ENCODE data around the gene RALGPS1.
"Not testable (repeated sequence)": the region's sequence is repeated elsewhere in the genome, so short reads cannot be mapped to it uniquely, and the experiment has no call there.

Gene RALGPS1

DNA sequence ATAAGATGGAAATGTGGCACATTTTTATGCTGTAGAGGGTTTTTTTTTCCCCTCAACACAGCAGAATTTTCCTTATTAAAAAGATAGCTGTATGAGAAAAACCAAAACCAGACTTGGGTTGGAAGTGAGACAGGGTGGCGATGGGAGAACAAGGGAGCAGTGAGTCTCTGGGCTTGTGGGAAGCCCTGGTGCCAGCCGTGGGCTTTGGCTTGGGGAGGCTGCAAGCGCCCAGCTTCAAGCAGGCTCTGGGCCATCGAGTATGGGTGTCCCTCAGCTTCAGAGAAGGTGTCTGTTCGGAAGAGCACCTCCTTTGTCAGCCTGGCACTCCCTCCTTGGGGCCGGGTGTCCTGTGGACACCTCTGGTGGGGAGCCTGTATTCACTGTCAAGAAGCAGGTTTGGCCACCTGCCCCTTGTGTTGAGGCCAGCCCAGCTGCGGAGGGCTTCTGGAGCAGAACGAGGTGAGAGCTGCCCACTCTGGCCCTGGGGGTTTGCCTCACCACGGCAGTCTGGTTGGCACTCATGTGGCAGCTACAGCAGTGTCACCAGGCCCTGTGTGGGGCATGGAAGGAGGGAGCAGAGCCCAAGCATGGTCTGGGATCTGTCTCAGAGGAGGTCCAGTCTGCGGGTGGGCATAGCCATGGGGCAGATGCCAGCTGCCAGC is 245.5 kb downstream of the RALGPS1 start:
- DNase-seq: no peak

DNA sequence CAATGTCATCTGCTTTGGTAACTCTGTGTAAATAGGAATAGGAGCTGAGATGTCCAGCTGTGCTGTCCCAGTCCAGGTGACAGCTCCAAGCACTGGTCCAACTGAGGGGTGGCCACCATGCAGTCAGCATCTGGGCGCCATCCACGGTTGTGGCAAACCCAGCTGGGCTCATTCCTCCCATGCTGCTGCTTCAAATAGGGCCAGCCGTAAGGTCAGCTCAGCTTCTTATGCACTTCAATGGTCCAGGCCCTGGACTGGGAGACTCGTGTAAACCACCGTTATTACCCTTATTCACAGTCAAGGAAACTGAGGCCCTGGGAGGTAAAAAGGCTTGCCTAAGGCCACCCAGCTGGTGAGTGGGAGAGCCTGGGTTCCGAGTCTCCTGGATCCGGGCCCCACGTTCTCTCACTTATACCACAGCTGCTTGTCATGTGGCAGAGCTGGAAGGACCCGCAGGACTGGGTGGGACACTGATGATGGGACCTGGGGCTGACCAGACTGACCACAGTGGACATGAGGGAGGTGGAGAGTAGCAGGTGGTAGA is 246.6 kb downstream of the RALGPS1 start:
- no peak for DNase-seq

DNA sequence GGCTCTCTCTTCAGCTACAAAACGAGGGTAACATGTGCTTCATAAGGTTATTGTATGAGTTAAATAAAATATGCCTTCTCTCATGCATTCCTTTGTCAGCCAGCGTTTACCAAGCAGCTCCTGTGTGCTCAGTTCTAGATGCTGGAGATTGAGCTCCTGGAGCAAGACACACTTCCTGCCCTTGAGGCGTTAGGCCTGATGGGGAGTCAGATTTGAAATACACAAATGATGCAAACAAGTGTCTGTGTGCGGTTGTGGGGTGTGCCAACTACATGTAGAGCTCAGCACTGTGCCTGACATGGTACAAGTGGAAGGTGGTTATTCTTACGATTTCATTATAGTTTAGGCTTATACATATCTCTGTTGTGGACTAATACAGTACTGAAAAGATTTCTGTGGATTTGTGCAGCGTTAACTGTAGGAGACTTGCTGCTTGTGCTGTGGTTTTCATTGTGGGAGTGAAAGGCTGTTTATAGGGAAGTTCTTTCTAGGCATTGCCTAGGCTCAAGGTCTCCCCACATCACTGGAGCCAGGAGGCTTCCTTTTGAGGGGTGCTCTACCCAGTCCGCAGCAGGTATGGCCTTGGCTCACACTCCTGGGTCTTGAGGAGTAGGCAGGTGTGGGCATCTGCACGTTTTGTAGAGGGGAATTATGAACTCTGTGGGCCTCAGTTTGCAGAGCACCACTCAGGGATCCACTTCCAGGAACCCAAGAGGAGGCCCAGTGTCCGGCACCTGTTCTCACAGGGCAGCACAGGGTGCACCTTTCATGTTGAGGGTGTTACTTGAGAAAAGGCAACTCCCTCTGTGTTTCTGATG is 247.7 kb downstream of the RALGPS1 start:
- no peak for DNase-seq

DNA sequence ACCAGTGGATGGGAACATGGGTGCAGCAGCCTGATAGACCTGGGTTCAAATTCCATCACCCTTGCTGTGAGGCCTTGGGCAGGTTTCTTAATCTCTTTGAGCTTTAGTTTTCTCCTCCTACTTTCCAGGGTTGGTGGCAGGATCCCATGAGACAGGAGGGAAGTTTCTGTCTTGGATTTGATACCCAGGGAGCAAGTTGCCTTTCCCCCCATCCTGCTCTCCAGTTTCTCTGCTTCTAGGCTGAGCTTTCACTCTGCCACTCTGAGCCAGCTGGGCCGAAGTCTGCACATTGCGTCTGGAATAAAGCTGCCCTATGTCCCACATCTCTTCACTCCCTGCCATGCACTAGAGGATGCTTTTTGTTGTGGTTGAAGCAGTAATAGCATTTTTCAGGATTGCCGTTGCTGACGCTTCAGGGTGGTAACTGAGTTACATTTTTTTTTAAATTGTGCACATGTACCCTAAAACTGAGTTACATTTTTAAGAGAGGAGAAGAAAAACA is 248.3 kb downstream of the RALGPS1 start:
- DNase-seq: no peak

DNA sequence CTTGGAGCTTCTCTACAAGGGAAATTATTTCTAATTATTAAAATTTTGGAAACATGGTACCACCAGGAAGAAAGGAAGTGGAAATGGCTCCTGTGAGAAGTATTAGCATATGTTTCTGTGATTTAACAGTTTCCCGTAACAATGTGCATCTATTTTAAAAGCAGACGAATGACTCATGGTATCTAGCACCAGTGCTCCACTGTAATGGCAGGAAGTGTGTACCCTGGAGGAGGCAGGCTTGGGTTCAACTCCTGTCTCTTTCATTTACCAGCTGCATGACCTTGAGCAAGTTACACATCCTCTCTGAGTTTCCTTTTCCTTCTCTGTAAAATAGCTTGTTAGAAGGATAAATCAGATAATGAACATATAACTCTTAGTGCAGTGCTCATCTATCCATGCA is 248.8 kb downstream of the RALGPS1 start:
- DNase-seq: no peak

DNA sequence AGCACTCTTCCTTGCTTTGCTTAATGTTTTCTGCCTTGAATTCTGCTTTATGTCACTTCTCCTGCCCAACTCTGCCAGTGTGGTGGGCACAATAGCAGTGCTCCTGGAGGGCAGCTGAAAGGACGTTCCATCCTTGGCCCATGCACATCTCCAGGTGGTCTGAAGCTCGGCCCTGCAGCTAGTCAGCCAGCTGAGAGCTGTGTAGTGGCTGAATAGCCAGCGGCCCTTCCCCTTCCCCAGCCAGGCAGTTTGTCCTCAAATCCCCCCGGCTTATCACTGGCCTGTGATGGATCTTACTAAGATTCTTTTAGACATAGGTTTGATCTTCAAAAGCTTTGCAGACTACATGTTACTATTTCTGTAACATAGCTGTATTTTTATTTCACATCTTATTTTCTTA is 250.5 kb downstream of the RALGPS1 start:
- DNase-seq: no peak

DNA sequence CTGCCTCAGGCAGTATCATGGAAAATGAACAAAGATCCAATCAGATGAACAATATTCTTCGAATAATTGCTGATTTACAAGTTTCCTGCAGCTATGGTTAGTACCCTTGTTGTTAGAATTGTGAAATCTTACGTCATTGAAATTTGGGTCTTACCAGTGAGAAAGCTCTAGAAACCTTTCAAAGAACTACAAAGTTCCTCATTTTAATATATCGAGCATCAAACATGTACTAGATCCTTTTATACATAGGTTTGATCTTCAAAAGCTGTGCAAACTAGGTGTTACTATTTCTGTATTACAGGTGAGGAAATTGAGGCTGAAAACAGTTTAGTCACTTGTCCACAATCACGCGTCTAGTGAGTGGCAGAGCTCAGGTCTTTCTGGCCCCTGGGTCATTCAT is 251.5 kb downstream of the RALGPS1 start:
- DNase-seq: no peak

DNA sequence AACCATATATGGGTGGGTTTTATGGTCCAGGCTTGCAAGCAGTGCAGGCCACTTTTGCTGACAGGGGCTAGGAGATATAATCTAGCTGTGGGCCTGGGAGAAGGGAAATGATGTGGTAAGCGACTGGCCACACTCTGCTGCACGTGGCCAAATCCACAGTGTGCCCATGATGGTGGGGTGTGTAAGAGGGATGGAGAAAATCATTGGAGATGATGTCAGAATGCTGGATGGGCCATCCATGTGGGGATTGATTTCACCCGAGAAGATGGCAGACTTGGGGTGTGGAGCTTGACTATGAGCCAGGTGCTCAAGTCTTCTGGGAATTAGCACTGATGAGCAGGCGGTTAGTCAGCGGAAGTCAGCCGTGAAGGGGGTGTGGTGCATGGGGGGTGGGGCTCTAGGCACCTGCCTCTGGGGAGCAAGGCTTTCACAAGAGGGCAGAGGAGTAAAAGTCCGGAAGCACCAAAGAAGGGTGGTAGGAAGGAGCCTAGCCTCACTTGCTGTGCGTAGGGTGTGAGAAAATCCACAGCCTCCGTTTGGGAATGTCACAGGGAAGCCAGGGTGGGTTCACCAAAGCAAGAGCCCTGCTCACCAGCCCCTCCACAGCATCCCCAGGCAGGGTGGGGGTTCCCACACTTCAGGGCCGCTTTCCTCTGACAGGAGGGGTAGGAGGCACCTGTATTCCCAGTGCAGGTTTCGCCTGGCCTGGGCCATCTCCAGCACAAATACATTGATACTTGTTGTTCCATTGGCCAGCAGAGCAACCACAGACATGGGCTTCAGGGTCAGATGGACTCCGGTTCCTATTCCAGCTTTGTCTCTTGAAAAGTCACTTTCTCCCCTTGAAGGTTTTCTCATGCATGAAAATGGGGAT is 252.3 kb downstream of the RALGPS1 start:
- no peak for DNase-seq

DNA sequence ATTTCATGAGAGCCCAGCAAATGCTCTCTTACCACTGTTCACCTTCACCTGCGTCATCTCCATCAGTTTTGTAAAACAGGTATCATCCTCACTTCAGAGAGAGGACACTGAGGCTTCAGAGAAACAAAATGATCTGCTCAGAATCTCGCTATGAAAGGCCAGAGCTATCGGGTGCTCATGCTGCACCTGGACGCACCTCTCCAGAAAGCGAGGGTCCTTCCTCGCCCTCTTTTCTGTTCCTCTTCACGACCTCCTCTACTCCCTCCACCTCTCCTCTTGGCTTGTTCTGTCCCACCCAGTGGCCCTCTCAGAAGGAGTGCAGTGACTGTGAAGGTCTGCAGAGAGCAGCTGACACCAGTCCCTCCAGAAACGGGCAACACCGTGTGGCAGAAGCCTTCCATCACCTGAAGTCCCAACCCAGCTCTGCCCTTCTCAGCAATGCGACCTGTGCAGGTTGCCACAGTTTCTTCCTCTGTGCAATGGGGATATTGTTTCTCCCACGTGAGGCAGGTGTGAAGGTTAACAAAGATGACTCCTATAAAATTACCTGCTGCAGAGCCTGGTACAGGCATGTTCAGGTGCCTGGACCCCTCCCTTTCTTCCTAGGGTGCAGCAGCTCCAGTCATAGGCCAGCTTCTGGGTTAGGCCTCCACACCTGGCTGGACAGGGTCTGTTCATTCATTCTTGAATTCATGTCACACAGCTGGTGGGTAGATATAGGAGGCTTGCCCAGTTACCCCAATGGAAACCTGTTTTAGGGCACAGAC is 253.2 kb downstream of the RALGPS1 start:
- no peak for DNase-seq

DNA sequence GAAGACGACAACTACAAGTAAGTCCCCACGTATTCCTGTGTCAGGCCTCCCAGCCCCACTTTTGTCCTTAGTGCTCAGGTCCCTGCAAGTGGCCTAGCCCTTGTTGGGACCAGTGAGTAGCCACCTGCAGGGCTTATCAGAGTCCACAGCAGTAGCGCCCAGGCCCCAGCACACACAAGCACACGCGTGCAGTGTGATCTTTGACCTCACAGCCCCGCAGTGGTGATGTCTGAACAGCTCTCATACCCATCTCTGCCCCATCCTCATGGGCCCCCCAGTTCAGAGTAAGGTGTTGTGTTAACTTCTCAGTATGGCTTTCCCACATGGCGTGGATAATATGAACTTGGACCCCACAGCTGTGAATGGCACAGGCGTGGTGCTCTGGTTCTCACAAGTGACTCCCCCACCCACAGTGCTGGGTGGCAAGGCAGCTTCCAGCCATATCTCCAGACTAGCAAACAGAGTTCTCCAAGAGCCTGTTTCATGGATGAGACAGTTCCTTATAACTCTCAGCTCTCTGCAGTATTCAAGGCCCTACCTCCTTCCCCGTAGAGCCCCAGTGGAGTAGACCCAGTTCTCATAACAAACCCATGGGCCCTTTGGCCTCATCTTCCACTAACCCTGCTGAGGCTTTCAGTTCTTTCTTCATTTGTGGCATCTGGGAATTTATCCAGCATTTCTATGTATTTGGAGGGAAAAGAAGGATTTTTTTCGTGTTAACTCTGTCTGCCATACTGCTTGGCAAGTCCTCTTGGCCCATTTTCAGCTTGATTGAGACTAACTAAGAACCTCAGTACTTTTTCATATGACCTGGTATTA is 254.4 kb downstream of the RALGPS1 start:
- DNase-seq: no peak

DNA sequence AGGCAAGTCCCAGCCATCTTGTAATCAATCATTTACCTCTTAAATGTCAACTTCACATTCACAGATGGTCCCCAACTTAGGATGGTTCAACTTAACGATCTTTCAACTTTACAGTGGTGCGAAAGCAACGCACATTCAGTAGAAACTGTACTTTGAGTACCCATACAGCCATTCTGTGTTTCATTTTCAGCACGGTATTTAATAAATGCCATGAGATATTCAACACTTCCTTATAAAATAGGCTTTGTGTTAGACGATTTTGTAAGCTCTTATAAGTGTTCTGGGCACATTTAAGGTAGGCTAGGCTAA is 254.9 kb downstream of the RALGPS1 start:
- no peak for DNase-seq

DNA sequence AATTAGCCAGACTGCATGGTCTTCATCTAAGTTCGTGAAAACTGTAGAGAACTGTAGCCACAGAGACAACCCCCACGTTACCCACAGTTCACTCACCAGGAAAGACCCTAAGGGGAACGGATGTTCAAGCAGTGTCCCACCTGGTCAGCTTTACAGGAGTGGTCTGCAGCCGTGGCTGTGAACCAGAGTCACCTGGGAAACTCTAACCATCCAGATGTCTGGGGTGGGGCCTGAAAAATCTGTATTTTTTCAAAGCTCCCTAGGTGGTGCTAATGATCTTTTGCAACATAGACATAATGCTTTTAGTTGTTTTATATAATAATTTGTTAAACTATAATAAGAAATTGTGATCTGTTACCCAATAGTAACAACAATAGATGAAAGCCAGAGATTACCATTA is 255.5 kb downstream of the RALGPS1 start:
- no peak for DNase-seq

DNA sequence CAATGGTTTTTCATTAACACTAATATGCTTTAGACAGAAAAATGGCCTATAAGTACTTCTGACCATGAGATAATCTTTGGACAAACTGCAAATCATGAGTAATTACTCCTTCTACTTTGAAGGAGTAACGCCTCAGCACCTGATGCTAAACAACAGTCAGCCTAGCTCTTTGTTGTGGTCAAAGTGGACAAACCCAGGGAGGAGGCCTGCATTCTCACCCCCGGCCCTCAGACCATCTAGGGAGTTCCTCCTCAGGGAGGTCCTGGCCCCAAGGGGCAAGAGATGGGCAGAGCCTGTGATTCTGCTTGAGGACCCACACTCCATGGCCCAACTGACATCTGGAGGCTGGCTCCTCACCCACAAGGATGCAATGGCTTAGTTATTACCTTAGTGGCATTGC is 256.1 kb downstream of the RALGPS1 start:
- DNase-seq: no peak

DNA sequence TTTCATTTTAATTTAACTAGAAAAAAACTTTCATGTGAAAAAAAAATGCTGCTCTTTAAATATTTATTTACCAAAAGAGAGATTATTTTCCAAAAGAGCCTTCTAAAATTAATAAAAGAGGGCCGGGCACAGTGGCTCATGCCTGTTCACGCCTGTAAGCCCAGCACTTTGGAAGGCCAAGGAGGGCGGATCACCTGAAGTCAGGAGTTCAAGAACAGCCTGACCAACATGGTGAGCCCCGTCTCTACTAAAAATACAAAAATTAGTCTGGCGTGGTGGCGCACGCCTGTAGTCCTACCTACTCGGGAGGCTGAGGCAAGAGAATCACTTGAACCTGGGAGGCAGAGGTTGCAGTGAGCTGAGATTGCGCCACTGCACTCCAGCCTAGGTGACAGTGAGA is 256.8 kb downstream of the RALGPS1 start:
- not testable (repeated sequence) for DNase-seq

DNA sequence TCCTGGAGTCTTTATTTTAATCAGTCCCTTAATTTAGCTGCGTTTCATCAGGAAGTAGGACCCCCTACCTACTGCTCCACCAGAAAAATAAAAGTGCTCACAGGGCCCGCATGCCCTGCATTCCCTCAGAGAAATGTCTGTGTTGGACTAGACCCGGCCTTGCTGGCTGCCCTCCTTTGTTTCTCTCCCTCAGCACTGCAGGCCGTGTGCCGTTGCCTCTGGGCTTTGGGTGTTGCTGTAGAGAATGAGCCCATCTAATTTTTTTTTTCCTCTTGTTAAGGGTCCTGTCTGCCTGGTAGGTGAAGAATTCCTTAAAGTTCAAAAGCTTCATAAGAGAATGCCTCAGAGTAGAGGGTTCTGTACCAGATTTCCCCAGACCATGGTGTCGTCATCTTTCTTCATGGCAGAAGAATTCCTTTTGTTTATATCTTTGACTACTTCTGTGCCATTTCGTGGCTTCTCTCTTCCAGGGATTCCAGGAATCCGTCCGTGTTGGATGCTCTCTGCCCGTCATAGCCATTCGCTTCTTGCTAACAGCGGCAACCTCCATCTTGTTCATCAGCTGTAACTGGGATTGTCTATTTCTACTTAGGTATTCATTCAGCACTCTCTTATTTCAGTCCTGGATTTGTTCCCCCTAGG is 257.6 kb downstream of the RALGPS1 start:
- no peak for DNase-seq

DNA sequence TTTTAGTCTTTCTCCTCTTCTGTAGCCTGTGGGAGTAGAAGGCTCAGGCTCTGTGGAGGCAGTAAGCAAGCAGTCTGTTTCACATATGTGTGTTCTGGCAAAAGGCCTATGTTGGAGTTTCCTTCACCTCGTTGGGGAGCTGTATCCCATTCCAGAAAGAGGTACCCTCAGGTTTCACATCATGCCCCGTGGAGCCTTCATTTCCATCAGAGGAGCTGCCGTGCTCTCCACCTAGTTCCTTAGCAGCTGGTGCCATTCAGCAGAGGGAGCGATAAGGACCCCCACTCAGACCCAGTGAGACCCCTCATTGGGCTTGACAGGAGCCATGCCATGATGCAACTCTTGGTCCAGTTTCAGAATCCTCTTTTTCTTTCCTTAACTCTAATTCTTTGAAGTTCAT is 258.5 kb downstream of the RALGPS1 start:
- DNase-seq: no peak

DNA sequence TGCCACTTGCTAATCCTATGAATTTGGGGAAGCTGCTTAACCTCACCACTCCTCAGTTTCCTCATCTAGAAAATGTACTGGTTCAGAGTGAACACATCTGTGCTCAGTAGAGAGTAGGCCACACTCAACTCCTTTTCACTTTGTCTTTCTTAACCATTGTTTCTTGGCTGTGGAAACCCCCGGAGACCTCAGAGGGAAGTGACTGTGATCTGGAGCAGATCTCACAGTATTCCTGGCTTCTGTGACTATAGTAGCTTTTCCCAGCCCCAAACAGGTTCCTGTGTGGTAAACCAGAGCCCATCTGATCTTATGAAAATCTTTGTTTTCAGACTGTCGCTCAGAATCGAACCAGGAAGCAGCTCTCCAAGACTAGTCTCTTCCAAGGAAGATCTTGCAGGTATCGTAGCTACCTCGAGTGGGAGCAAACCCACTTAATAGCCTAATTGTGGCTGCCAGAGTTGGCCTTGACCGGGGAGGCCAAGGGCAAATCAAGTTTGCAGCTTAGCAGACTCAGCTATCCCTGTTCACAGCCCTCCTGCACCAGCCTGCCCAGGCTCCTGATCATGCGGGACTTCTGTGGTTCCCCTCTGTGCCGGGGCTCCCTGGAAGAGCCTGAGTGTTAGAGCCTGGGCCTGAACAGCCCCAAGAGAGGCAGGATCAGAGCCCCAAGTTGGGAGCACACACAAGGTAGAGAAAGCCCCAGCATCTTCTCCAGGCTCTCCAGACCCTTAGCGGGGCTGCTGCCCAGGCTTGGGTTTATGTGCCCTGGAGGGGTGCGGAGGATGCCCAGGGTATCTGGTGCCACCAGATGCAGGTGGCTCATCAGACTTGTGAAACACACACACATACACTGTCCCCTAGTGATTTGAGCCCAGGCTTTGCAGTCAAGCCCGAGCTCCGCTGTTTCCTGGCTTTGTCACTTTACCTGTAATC is 260.1 kb downstream of the RALGPS1 start:
- no peak for DNase-seq

DNA sequence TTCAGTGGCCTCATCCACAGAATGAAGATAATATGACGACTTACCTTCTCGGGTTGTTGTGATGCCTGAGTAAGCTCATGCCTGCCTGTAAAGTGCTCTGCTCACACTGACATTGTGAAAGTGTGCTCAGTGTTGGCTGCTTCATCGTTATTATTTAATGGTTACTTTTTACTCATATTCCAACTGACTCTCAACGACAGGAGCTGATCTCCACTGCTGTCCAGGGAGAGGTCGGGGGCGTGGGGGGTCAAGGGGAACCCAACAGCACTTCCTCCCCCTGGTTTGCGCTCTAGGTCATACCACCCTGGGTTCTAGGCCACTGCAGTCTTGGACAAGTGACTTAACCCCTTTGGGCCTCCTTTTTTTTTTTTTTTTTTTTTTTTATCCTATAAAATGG is 260.7 kb downstream of the RALGPS1 start:
- DNase-seq: no peak

DNA sequence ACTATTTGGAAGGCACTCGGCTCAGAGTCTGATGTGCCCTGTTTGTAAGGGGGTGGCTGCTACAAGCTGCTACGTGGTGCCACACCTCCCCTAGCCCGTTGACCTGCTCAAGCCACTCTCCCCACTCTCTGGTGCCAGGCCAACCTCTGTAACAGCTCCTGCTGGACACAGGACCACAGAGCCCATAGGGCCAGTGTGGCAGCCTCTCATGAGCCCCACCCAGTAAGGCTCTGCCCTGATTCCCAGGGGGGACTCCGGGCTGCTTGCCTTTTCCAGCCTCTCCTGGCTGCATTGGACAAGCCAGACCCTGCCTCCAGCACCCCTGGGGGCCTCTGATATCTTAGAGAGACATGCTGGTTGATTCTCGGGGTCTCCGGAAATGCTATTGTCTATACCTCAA is 261.2 kb downstream of the RALGPS1 start:
- DNase-seq: no peak

DNA sequence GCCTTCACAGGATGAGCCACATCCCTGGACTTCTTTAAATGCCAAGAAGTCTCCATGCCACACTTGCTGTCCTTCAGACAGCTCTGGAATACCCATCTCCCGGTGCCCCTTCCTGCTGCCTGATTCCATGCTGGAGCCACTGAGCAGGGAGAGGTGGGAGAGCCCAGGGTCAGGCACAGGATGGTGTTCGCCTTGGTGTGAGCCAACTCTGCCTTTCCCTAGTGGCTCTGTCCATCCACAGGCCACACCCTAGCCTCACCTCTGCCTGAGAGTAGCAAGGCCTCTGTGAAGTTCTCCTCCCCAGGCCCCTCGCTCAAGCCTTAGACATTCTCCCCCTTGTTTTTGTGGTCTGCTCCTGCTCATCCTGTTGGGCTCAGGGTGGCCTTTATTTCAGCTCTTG is 262.0 kb downstream of the RALGPS1 start:
- no peak for DNase-seq

Measured in cortex of kidney (tissue), 1 donor.